ENCODE measurements around the gene NFX1.
"Not testable (repeated sequence)": the region's sequence is repeated elsewhere in the genome, so short reads cannot be mapped to it uniquely, and the experiment has no call there.

Gene NFX1

GRCh38 chr9:33331377-33331891 is 41.1 kb downstream of the NFX1 start:
- Histone ChIP-seq H3K27me3 (ENCODE audit: low read depth) (no peaks in the 10 kb centered on the region), H3K4me1 (no peaks in the 10 kb centered on the region), H3K36me3 (replicated peaks) (peaks cover 50% of the 10 kb centered on the region), H3K4me3 (no peak overlapping the region), H3K9me3 (no peaks in the 10 kb centered on the region)
- DNase-seq (ENCODE audit: low spot score in 2 of 2) = no peak
- in situ Hi-C loops (cut with MboI; ENCODE audit: low sequenced_read_pairs) = no loop called here

- peaks cover 56% of the 10 kb centered on the region for H3K36me3 ChIP-seq (replicated peaks)
- no peaks in the 10 kb centered on the region for H3K4me1 ChIP-seq
- no peaks in the 10 kb centered on the region for H3K27me3 ChIP-seq (ENCODE audit: low read depth)
- H3K4me3 ChIP-seq = no peak overlapping the region
- no peaks in the 10 kb centered on the region for H3K9me3 ChIP-seq
- no peak for DNase-seq (ENCODE audit: low spot score in 2 of 2)
- in situ Hi-C loops (cut with MboI; ENCODE audit: low sequenced_read_pairs) = no loop called here
Measured at GRCh38 chr9:33332011-33332410, 41.7 kb downstream of the NFX1 start.

- DNase-seq (ENCODE audit: low spot score in 2 of 2); H3K4me3 ChIP-seq; H3K4me1 ChIP-seq; H3K9me3 ChIP-seq; in situ Hi-C loops (cut with MboI; ENCODE audit: low sequenced_read_pairs); H3K27me3 ChIP-seq (ENCODE audit: low read depth): not testable (repeated sequence)
- H3K36me3 ChIP-seq (replicated peaks) = peaks cover 64% of the 10 kb centered on the region
Measured at GRCh38 chr9:33332956-33333355, 42.6 kb downstream of the NFX1 start.

- Histone ChIP-seq H3K4me1 (no peaks in the 10 kb centered on the region), H3K9me3 (peaks cover 12% of the 10 kb centered on the region; the same call in 1 of the 2 replicates), H3K36me3 (replicated peaks) (peaks cover 91% of the 10 kb centered on the region), H3K4me3 (no peak overlapping the region), H3K27me3 (ENCODE audit: low read depth) (no peaks in the 10 kb centered on the region)
- in situ Hi-C loops (cut with MboI; ENCODE audit: low sequenced_read_pairs) = no loop called here
- no peak for DNase-seq (ENCODE audit: low spot score in 2 of 2)
Measured at GRCh38 chr9:33340186-33340585, 49.9 kb downstream of the NFX1 start.

- H3K9me3 ChIP-seq = peaks cover 12% of the 10 kb centered on the region; the same call in 1 of the 2 replicates
- in situ Hi-C loops (cut with MboI; ENCODE audit: low sequenced_read_pairs) = no loop called here
- H3K27me3 ChIP-seq (ENCODE audit: low read depth) = no peaks in the 10 kb centered on the region
- H3K4me3 ChIP-seq = no peak overlapping the region
- H3K36me3 ChIP-seq (replicated peaks) = peaks cover 96% of the 10 kb centered on the region
- H3K4me1 ChIP-seq = no peaks in the 10 kb centered on the region
- DNase-seq (ENCODE audit: low spot score in 2 of 2) = no peak
Measured at GRCh38 chr9:33341182-33341581, 50.9 kb downstream of the NFX1 start.

- peaks cover 96% of the 10 kb centered on the region for H3K36me3 ChIP-seq (replicated peaks)
- in situ Hi-C loops (cut with MboI; ENCODE audit: low sequenced_read_pairs) = no loop called here
- no peak overlapping the region for H3K4me3 ChIP-seq
- peaks cover 11% of the 10 kb centered on the region; the same call in 1 of the 2 replicates for H3K9me3 ChIP-seq
- no peaks in the 10 kb centered on the region for H3K4me1 ChIP-seq
- DNase-seq (ENCODE audit: low spot score in 2 of 2) = no peak
- no peaks in the 10 kb centered on the region for H3K27me3 ChIP-seq (ENCODE audit: low read depth)
Measured at GRCh38 chr9:33344145-33344544, 53.8 kb downstream of the NFX1 start.

GRCh38 chr9:33346564-33346963 is 56.2 kb downstream of the NFX1 start:
- no peaks in the 10 kb centered on the region for H3K27me3 ChIP-seq (ENCODE audit: low read depth)
- H3K36me3 ChIP-seq (replicated peaks) = peaks cover 72% of the 10 kb centered on the region
- DNase-seq (ENCODE audit: low spot score in 2 of 2) = no peak
- in situ Hi-C loops (cut with MboI; ENCODE audit: low sequenced_read_pairs) = no loop called here
- H3K4me3 ChIP-seq = no peak overlapping the region
- no peaks in the 10 kb centered on the region for H3K9me3 ChIP-seq
- no peaks in the 10 kb centered on the region for H3K4me1 ChIP-seq

- Histone ChIP-seq H3K36me3 (replicated peaks) (peaks cover 51% of the 10 kb centered on the region), H3K27me3 (ENCODE audit: low read depth) (no peaks in the 10 kb centered on the region), H3K4me3 (no peak overlapping the region), H3K9me3 (no peaks in the 10 kb centered on the region), H3K4me1 (no peaks in the 10 kb centered on the region)
- in situ Hi-C loops (cut with MboI; ENCODE audit: low sequenced_read_pairs) = no loop called here
- DNase-seq (ENCODE audit: low spot score in 2 of 2) = no peak
Measured at GRCh38 chr9:33348998-33349397, 58.7 kb downstream of the NFX1 start.

- no peaks in the 10 kb centered on the region for H3K27me3 ChIP-seq (ENCODE audit: low read depth)
- peaks cover 50% of the 10 kb centered on the region for H3K36me3 ChIP-seq (replicated peaks)
- H3K9me3 ChIP-seq = no peaks in the 10 kb centered on the region
- DNase-seq (ENCODE audit: low spot score in 2 of 2) = no peak
- H3K4me1 ChIP-seq = no peaks in the 10 kb centered on the region
- no peak overlapping the region for H3K4me3 ChIP-seq
- in situ Hi-C loops (cut with MboI; ENCODE audit: low sequenced_read_pairs) = no loop called here
Measured at GRCh38 chr9:33349743-33350142, 59.4 kb downstream of the NFX1 start.

GRCh38 chr9:33350310-33350709 is 60.0 kb downstream of the NFX1 start:
- DNase-seq (ENCODE audit: low spot score in 2 of 2) = no peak
- Histone ChIP-seq H3K4me1 (no peaks in the 10 kb centered on the region), H3K36me3 (replicated peaks) (peaks cover 45% of the 10 kb centered on the region), H3K27me3 (ENCODE audit: low read depth) (no peaks in the 10 kb centered on the region), H3K9me3 (no peaks in the 10 kb centered on the region), H3K4me3 (no peak overlapping the region)
- in situ Hi-C loops (cut with MboI; ENCODE audit: low sequenced_read_pairs) = no loop called here

- no peak for DNase-seq (ENCODE audit: low spot score in 2 of 2)
- no peak overlapping the region for H3K4me3 ChIP-seq
- no peaks in the 10 kb centered on the region for H3K27me3 ChIP-seq (ENCODE audit: low read depth)
- no peaks in the 10 kb centered on the region for H3K4me1 ChIP-seq
- in situ Hi-C loops (cut with MboI; ENCODE audit: low sequenced_read_pairs) = no loop called here
- H3K9me3 ChIP-seq = no peaks in the 10 kb centered on the region
- peaks cover 42% of the 10 kb centered on the region for H3K36me3 ChIP-seq (replicated peaks)
Measured at GRCh38 chr9:33351547-33351946, 61.2 kb downstream of the NFX1 start.

- in situ Hi-C loops (cut with MboI; ENCODE audit: low sequenced_read_pairs) = no loop called here
- H3K4me3 ChIP-seq = no peak overlapping the region
- no peak for DNase-seq (ENCODE audit: low spot score in 2 of 2)
- no peaks in the 10 kb centered on the region for H3K9me3 ChIP-seq
- H3K36me3 ChIP-seq (replicated peaks) = peaks cover 19% of the 10 kb centered on the region
- no peaks in the 10 kb centered on the region for H3K4me1 ChIP-seq
- no peaks in the 10 kb centered on the region for H3K27me3 ChIP-seq (ENCODE audit: low read depth)
Measured at GRCh38 chr9:33354651-33355211, 64.4 kb downstream of the NFX1 start.

- peaks cover 19% of the 10 kb centered on the region for H3K36me3 ChIP-seq (replicated peaks)
- no peaks in the 10 kb centered on the region for H3K4me1 ChIP-seq
- in situ Hi-C loops (cut with MboI; ENCODE audit: low sequenced_read_pairs) = no loop called here
- H3K4me3 ChIP-seq = no peak overlapping the region
- no peak for DNase-seq (ENCODE audit: low spot score in 2 of 2)
- H3K27me3 ChIP-seq (ENCODE audit: low read depth) = no peaks in the 10 kb centered on the region
- no peaks in the 10 kb centered on the region for H3K9me3 ChIP-seq
Measured at GRCh38 chr9:33355933-33356332, 65.6 kb downstream of the NFX1 start.

GRCh38 chr9:33358641-33359040 is 68.3 kb downstream of the NFX1 start:
- in situ Hi-C loops (cut with MboI; ENCODE audit: low sequenced_read_pairs); H3K4me3 ChIP-seq; H3K27me3 ChIP-seq (ENCODE audit: low read depth); H3K4me1 ChIP-seq; H3K9me3 ChIP-seq; DNase-seq (ENCODE audit: low spot score in 2 of 2): not testable (repeated sequence)
- H3K36me3 ChIP-seq (replicated peaks) = peaks cover 19% of the 10 kb centered on the region

- no peak overlapping the region for H3K4me3 ChIP-seq
- DNase-seq (ENCODE audit: low spot score in 2 of 2) = no peak
- H3K4me1 ChIP-seq = no peaks in the 10 kb centered on the region
- in situ Hi-C loops (cut with MboI; ENCODE audit: low sequenced_read_pairs) = no loop called here
- H3K36me3 ChIP-seq (replicated peaks) = peaks cover 24% of the 10 kb centered on the region
- no peaks in the 10 kb centered on the region for H3K27me3 ChIP-seq (ENCODE audit: low read depth)
- no peaks in the 10 kb centered on the region for H3K9me3 ChIP-seq
Measured at GRCh38 chr9:33364127-33364526, 73.8 kb downstream of the NFX1 start.
